Naive thymus-derived CD4-positive, alpha-beta T cell (primary cell): ENCODE measurements around the gene MAPKAP1. TPM values are rescaled to one million over a fixed set of nuclear protein-coding genes. Genes with fewer than 3 reads are reported as not detected.

ENCODE experiments used
- ATAC-seq: fragments of 150-1000 bp; cut with Tn5 transposase; 2 replicates; pipeline ENCODE4 v1.10.0; 2021; ENCODE audit warnings: mild to moderate bottlenecking, moderate library complexity
- CTCF ChIA-PET: fragments of 350-600 bp; sonication (Branson Sonifier 250); formaldehyde crosslinking; loops from one replicate; lab custom pipeline; 2021; ENCODE audit warnings: antibody characterized with exemption; lab: Charles Lee
- POLR2A ChIA-PET: fragments of 350-600 bp; sonication (Branson Sonifier 250); formaldehyde crosslinking; loops from one replicate; lab custom pipeline; 2021; ENCODE audit warnings: antibody characterized with exemption, inconsistent platforms; lab: Charles Lee
- DNase-seq, 9 donors: peaks; one replicate each; pipeline versions ENCODE4 v3.0.0 to v3.0.0-alpha.2; 2020 to 2022; ENCODE audit warnings: mixed read lengths in 1 of 9
- H3K27ac ChIP-seq: one replicate; pipeline ENCODE4 v1.7.0; 2013; ENCODE audit warnings: mild to moderate bottlenecking, low read depth, low read length, moderate library complexity
- H3K27me3 ChIP-seq, 2 donors: one replicate each; pipeline ENCODE4 v1.7.0; 2013; ENCODE audit warnings: low read length in 2 of 2, mild to moderate bottlenecking in 2 of 2, moderate library complexity in 2 of 2; ENCODE audit not compliant: control insufficient read depth in 2 of 2, insufficient read depth in 2 of 2
- H3K36me3 ChIP-seq, 3 experiments: 1 replicate in 2 of 3; 2 replicates in 1 of 3; pipeline ENCODE4 v1.7.0; 2013; ENCODE audit warnings: low read length in 3 of 3, mild to moderate bottlenecking in 3 of 3, moderate library complexity in 1 of 3; ENCODE audit not compliant: insufficient read depth in 3 of 3, control insufficient read depth in 2 of 3
- H3K4me1 ChIP-seq, 2 donors: one replicate each; pipeline ENCODE4 v1.7.0; 2013; ENCODE audit warnings: low read length in 2 of 2, mild to moderate bottlenecking in 2 of 2, moderate library complexity in 1 of 2; ENCODE audit not compliant: control insufficient read depth in 2 of 2, insufficient read depth in 2 of 2
- H3K4me3 ChIP-seq: 2 replicates; pipeline ENCODE4 v1.7.0; 2013; ENCODE audit warnings: mild to moderate bottlenecking, low read length
- H3K9me3 ChIP-seq, 3 experiments: 1 replicate in 2 of 3; 2 replicates in 1 of 3; pipeline ENCODE4 v1.7.0; 2013; ENCODE audit warnings: low read length in 3 of 3; ENCODE audit not compliant: control insufficient read depth in 2 of 3
- H3K27ac Mint-ChIP-seq, 9 donors: one replicate each; pipeline ENCODE4 v1.8.0; 2020 to 2022; ENCODE audit warnings: mixed read lengths in 9 of 9, mild to moderate bottlenecking in 8 of 9, moderate library complexity in 5 of 9, inconsistent platforms in 2 of 9
- H3K27me3 Mint-ChIP-seq, 5 donors: one replicate each; pipeline ENCODE4 v1.8.0; 2021 to 2022; ENCODE audit warnings: mixed read lengths in 5 of 5, mild to moderate bottlenecking in 1 of 5
- H3K36me3 Mint-ChIP-seq, 5 donors: one replicate each; pipeline ENCODE4 v1.8.0; 2020 to 2022; ENCODE audit warnings: mixed read lengths in 5 of 5, mild to moderate bottlenecking in 3 of 5, inconsistent platforms in 1 of 5
- H3K4me1 Mint-ChIP-seq, 7 donors: one replicate each; pipeline ENCODE4 v1.8.0; 2020 to 2022; ENCODE audit warnings: mixed read lengths in 7 of 7, mild to moderate bottlenecking in 3 of 7, inconsistent platforms in 1 of 7
- H3K4me3 Mint-ChIP-seq, 10 donors: one replicate each; pipeline ENCODE4 v1.8.0; 2020 to 2022; ENCODE audit warnings: mild to moderate bottlenecking in 10 of 10, mixed read lengths in 10 of 10, moderate library complexity in 6 of 10, inconsistent platforms in 2 of 10
- H3K9me3 Mint-ChIP-seq, 11 donors: one replicate each; pipeline ENCODE4 v1.8.0; 2020 to 2022; ENCODE audit warnings: mixed read lengths in 11 of 11, mild to moderate bottlenecking in 4 of 11, inconsistent platforms in 1 of 11, moderate library complexity in 1 of 11
- intact Hi-C, 2 donors: fragments of 100-400 bp; cut with micrococcal nuclease; formaldehyde crosslinking; loops; one replicate each; pipeline ENCODE4 v1.15.1; 2023
- polyA plus RNA-seq, 2 donors: library from polyadenylated mRNA; unstranded; fragments of 300-500 nt; fragmentation: Illumina TruSeq; gene quantifications; one replicate each; pipeline ENCODE4 v1.2.3, GENCODE V29; 2021
- total RNA-seq, 6 experiments: library from RNA in 5 of 6; stranded (reverse) in 5 of 6; gene quantifications; 1 replicate in 5 of 6; 2 replicates in 1 of 6; pipeline ENCODE4 v1.2.3 and lab custom pipeline; 2021 to 2026

MAPKAP1 gene
- total and polyA plus RNA-seq, 7 experiments from 2014 or later, result 41.3 to 73.6 (median 55.8) TPM

DNA sequence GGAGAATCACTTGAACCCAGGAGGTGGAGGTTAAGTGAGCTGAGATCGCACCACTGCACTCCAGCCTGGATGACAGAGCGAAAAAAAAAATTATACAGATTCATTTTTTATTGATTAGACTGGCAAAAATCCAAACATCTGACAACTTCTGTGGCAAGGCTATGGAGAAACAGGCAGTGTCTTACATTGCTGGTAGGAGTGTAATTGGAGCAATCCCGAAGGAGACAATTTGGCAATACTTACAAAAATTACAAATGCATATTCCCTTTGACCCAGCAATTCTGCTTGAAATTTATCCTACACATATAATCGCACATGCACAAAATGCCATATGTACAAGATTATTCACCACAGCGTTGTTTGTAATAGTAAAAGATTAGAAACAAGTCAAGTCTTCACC is 86.8 kb downstream of the MAPKAP1 start:
- Histone ChIP-seq H3K4me1 (no peaks in the 10 kb centered on the region), H3K9me3 (no peaks in the 10 kb centered on the region), H3K27ac (no peak overlapping the region), H3K4me3 (no peak overlapping the region), H3K36me3 (no peaks in the 10 kb centered on the region), H3K27me3 (no peaks in the 10 kb centered on the region)
- Mint-ChIP-seq H3K4me3 (no peak overlapping the region), H3K27ac (no peak overlapping the region), H3K27me3 (no peaks in the 10 kb centered on the region), H3K4me1 (peaks cover 0 to 30% (median 19%) of the 10 kb centered on the region in 7 donors), H3K9me3 (no peaks in the 10 kb centered on the region), H3K36me3 (peaks cover 0 to 8% (median 4%) of the 10 kb centered on the region in 5 donors)
- CTCF ChIA-PET, result no interaction called here
- ATAC-seq (no peak), DNase-seq (no peak)
- intact Hi-C loops, result no loop called here
- POLR2A ChIA-PET, result no interaction called here

DNA sequence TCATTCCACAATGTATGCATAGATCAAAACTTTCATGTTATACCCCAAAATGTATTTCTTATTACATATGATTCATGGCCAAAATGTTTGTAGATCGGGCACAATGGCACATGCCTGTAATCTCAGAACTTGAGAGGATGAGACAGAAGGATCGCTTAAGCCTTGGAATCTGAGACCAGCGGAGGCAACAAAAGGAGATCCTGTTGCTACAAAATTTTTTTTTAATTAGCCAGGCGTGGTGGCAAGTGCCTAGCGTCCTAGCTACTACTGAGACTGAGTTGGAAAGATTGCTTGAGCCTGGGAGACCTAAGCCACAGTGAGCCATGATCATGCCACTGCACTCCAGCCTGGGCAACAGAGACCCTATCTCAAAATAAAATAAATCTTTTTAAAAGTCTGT is 89.9 kb downstream of the MAPKAP1 start:
- ChIA-PET CTCF (no interaction called here), POLR2A (no interaction called here)
- H3K9me3 ChIP-seq, result no peaks in the 10 kb centered on the region
- H3K27ac ChIP-seq, result no peak overlapping the region
- H3K9me3 Mint-ChIP-seq, result no peaks in the 10 kb centered on the region
- intact Hi-C loops, result no loop called here
- ATAC-seq, result no peak
- peaks cover 0 to 17% (median 7%) of the 10 kb centered on the region in 5 donors for H3K36me3 Mint-ChIP-seq
- peaks cover 3 to 45% (median 27%) of the 10 kb centered on the region in 7 donors for H3K4me1 Mint-ChIP-seq
- H3K27me3 Mint-ChIP-seq, result no peaks in the 10 kb centered on the region
- no peak for DNase-seq
- H3K4me3 ChIP-seq, result no peak overlapping the region
- no peaks in the 10 kb centered on the region for H3K27me3 ChIP-seq
- H3K36me3 ChIP-seq, result no peaks in the 10 kb centered on the region
- peak overlapping the region in 1 of 9 donors; percentile 20 for H3K27ac Mint-ChIP-seq
- no peaks in the 10 kb centered on the region for H3K4me1 ChIP-seq
- peak overlapping the region in 1 of 10 donors; percentile 29 for H3K4me3 Mint-ChIP-seq

DNA sequence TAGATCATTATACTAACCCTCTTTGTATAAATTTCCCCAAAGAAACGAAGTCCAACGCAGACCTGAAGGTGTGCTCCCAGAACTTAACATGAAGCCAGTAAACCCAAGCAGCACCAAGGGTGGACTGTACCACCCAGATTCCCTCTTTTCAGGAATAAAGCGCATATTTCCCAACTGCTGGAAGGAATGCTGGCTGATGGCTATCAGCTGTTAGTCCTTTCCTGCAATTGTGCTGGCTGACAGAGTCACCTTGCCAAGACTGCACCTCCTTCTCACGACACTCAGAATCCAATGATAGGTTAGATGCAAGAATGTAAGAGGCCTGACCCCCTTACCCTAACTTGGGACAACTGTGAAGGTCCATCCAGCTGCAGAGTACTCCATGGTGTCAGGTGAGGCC is 93.9 kb downstream of the MAPKAP1 start:
- ATAC-seq, result no peak
- no peaks in the 10 kb centered on the region for H3K9me3 Mint-ChIP-seq
- no peak overlapping the region for H3K27ac ChIP-seq
- H3K27me3 ChIP-seq, result no peaks in the 10 kb centered on the region
- H3K4me3 ChIP-seq, result no peak overlapping the region
- peak overlapping the region in 1 of 9 donors; percentile 42 for H3K27ac Mint-ChIP-seq
- no peaks in the 10 kb centered on the region for H3K4me1 ChIP-seq
- intact Hi-C loops, result no loop called here
- no peaks in the 10 kb centered on the region for H3K9me3 ChIP-seq
- DNase-seq, result no peak
- ChIA-PET CTCF (no interaction called here), POLR2A (no interaction called here)
- H3K36me3 ChIP-seq, result no peaks in the 10 kb centered on the region
- H3K4me3 Mint-ChIP-seq, result no peak overlapping the region
- H3K36me3 Mint-ChIP-seq, result peaks cover 0 to 21% (median 7%) of the 10 kb centered on the region in 5 donors
- H3K4me1 Mint-ChIP-seq, result peaks cover 10 to 62% (median 43%) of the 10 kb centered on the region in 7 donors
- H3K27me3 Mint-ChIP-seq, result no peaks in the 10 kb centered on the region

DNA sequence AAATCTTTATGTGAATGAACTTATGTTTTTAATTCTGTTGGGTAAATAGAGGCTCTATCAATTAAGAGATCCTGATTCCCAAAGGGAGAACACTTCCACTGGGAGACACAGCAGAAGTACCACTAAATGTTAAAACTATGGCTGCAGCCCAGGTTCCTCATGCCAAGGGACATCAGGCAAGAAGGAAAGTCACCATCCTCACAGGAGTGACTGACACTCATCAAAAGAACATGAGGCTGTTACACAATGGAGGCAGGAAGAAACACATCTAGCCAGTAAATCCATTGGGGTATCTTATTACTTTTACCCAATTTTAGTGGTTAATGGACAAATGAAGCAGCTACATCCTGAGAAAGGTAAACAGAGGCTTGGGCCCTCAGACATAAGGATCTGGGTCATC is 94.4 kb downstream of the MAPKAP1 start:
- CTCF ChIA-PET, result no interaction called here
- intact Hi-C loops, result no loop called here
- H3K36me3 ChIP-seq, result no peaks in the 10 kb centered on the region

GRCh38 chr9:125611121-125611765 is 95.8 kb downstream of the MAPKAP1 start:
- Histone ChIP-seq H3K27ac (no peak overlapping the region), H3K27me3 (no peaks in the 10 kb centered on the region), H3K4me3 (no peak overlapping the region), H3K36me3 (no peaks in the 10 kb centered on the region), H3K9me3 (no peaks in the 10 kb centered on the region), H3K4me1 (no peaks in the 10 kb centered on the region)
- peaks cover 10 to 64% (median 52%) of the 10 kb centered on the region in 7 donors for H3K4me1 Mint-ChIP-seq
- DNase-seq (no peak), ATAC-seq (no peak)
- ChIA-PET POLR2A (no interaction called here), CTCF (no interaction called here)
- no peak overlapping the region for H3K4me3 Mint-ChIP-seq
- no peak overlapping the region for H3K27ac Mint-ChIP-seq
- no peaks in the 10 kb centered on the region for H3K27me3 Mint-ChIP-seq
- H3K36me3 Mint-ChIP-seq, result peaks cover 0 to 21% (median 7%) of the 10 kb centered on the region in 5 donors
- intact Hi-C loops, result no loop called here
- H3K9me3 Mint-ChIP-seq, result no peaks in the 10 kb centered on the region

More for the DNA sequence above, 94.4 kb downstream of the MAPKAP1 start:
- Mint-ChIP-seq H3K27me3 (no peaks in the 10 kb centered on the region), H3K27ac (no peak overlapping the region), H3K4me1 (peaks cover 10 to 62% (median 43%) of the 10 kb centered on the region in 7 donors), H3K9me3 (no peaks in the 10 kb centered on the region), H3K36me3 (peaks cover 0 to 21% (median 7%) of the 10 kb centered on the region in 5 donors), H3K4me3 (no peak overlapping the region)
- POLR2A ChIA-PET, result no interaction called here
- Histone ChIP-seq H3K9me3 (no peaks in the 10 kb centered on the region), H3K4me1 (no peaks in the 10 kb centered on the region), H3K27ac (no peak overlapping the region), H3K4me3 (no peak overlapping the region), H3K27me3 (no peaks in the 10 kb centered on the region)
- no peak for DNase-seq
- ATAC-seq, result no peak

DNA sequence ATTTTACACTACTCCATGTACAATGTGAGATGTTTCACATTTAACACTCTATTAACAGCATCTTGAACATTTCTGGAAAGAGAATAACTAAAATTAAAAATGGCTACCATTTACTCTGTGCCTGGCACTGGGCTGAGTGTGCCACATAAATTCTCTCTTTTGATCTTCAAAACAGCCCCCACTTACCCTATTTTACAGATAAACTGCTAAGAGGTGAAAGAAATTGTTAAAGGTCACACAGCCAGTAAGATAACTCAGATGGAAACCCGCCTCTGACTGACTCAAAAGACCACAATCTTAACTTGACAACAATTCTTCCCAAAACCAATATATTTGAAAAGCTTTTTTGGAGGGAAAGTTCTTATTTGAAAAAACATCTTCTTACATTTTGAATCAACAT is 97.3 kb downstream of the MAPKAP1 start:
- no peaks in the 10 kb centered on the region for H3K9me3 ChIP-seq
- H3K4me1 ChIP-seq, result no peaks in the 10 kb centered on the region
- H3K27me3 Mint-ChIP-seq, result no peaks in the 10 kb centered on the region
- ChIA-PET POLR2A (no interaction called here), CTCF (no interaction called here)
- H3K36me3 ChIP-seq, result no peaks in the 10 kb centered on the region
- no peak for ATAC-seq
- peaks cover 10 to 63% (median 52%) of the 10 kb centered on the region in 7 donors for H3K4me1 Mint-ChIP-seq
- H3K4me3 ChIP-seq, result no peak overlapping the region
- no peak overlapping the region for H3K27ac ChIP-seq
- DNase-seq, result no peak
- intact Hi-C loops, result no loop called here
- no peak overlapping the region for H3K4me3 Mint-ChIP-seq
- no peak overlapping the region for H3K27ac Mint-ChIP-seq
- peaks cover 0 to 21% (median 7%) of the 10 kb centered on the region in 5 donors for H3K36me3 Mint-ChIP-seq
- H3K27me3 ChIP-seq, result no peaks in the 10 kb centered on the region
- no peaks in the 10 kb centered on the region for H3K9me3 Mint-ChIP-seq
